ENCODE results near the gene CRIM1.

The CRIM1 gene

GRCh38 chr2:36405183-36405582, 49.6 kb downstream of the CRIM1 start:
- no peak overlapping the region for H3K4me3 ChIP-seq
- intact Hi-C loops (cut with DNase I; ENCODE audit: low total_unique reads): no loop called here
- H3K9me3 ChIP-seq: no peaks in the 10 kb centered on the region
- no peaks in the 10 kb centered on the region for H3K36me3 ChIP-seq
- DNase-seq: no peak
- peak overlapping the region; percentile 68 to 74 for H3K27ac ChIP-seq
- no peak for TF ChIP-seq CTCF (IDR thresholded peaks at IDR 0.05)
- H3K4me1 ChIP-seq: peaks cover 0 to 100% (median 64%) of the 10 kb centered on the region in 4 donors
- no peaks in the 10 kb centered on the region for H3K27me3 ChIP-seq

- no peak for DNase-seq
- H3K27ac ChIP-seq: peak overlapping the region; percentile 68 to 74
- H3K4me3 ChIP-seq: no peak overlapping the region
- no peaks in the 10 kb centered on the region for H3K36me3 ChIP-seq
- intact Hi-C loops (cut with DNase I; ENCODE audit: low total_unique reads): no loop called here
- no peaks in the 10 kb centered on the region for H3K27me3 ChIP-seq
- TF ChIP-seq CTCF (IDR thresholded peaks at IDR 0.05): no peak
- no peaks in the 10 kb centered on the region for H3K9me3 ChIP-seq
- H3K4me1 ChIP-seq: peaks cover 0 to 100% (median 67%) of the 10 kb centered on the region in 4 donors
These were observed 50.7 kb downstream of the CRIM1 start for GRCh38 chr2:36406296-36406695.

- no peak for DNase-seq
- H3K4me1 ChIP-seq: peaks cover 0 to 100% (median 70%) of the 10 kb centered on the region in 4 donors
These were observed 51.8 kb downstream of the CRIM1 start for GRCh38 chr2:36407413-36407812.

GRCh38 chr2:36408198-36408703, 52.7 kb downstream of the CRIM1 start:
- Histone ChIP-seq H3K36me3 (no peaks in the 10 kb centered on the region), H3K4me3 (peak overlapping the region in 1 of 2 donors; percentile 7), H3K27ac (peak overlapping the region; percentile 68 to 74), H3K27me3 (no peaks in the 10 kb centered on the region), H3K9me3 (no peaks in the 10 kb centered on the region), H3K4me1 (peaks cover 0 to 100% (median 72%) of the 10 kb centered on the region in 4 donors)
- no peak for DNase-seq
- TF ChIP-seq CTCF (IDR thresholded peaks at IDR 0.05): no peak
- intact Hi-C loops (cut with DNase I; ENCODE audit: low total_unique reads): no loop called here

More at GRCh38 chr2:36407413-36407812, 51.8 kb downstream of the CRIM1 start:
- peak overlapping the region; percentile 68 to 74 for H3K27ac ChIP-seq
- H3K27me3 ChIP-seq: no peaks in the 10 kb centered on the region
- TF ChIP-seq CTCF (IDR thresholded peaks at IDR 0.05): no peak
- H3K4me3 ChIP-seq: no peak overlapping the region
- intact Hi-C loops (cut with DNase I; ENCODE audit: low total_unique reads): no loop called here
- H3K9me3 ChIP-seq: no peaks in the 10 kb centered on the region
- no peaks in the 10 kb centered on the region for H3K36me3 ChIP-seq

GRCh38 chr2:36409335-36409734, 53.8 kb downstream of the CRIM1 start:
- Histone ChIP-seq H3K27me3 (no peaks in the 10 kb centered on the region), H3K36me3 (no peaks in the 10 kb centered on the region), H3K9me3 (no peaks in the 10 kb centered on the region), H3K4me3 (no peak overlapping the region), H3K4me1 (peaks cover 0 to 100% (median 77%) of the 10 kb centered on the region in 4 donors), H3K27ac (peak overlapping the region; percentile 68 to 74)
- no peak for DNase-seq
- intact Hi-C loops (cut with DNase I; ENCODE audit: low total_unique reads): no loop called here
- no peak for TF ChIP-seq CTCF (IDR thresholded peaks at IDR 0.05)
